Measurements from ENCODE around the gene PRPF39.
"Not testable (repeated sequence)": the region's sequence is repeated elsewhere in the genome, so short reads cannot be mapped to it uniquely, and the experiment has no call there.

DNA sequence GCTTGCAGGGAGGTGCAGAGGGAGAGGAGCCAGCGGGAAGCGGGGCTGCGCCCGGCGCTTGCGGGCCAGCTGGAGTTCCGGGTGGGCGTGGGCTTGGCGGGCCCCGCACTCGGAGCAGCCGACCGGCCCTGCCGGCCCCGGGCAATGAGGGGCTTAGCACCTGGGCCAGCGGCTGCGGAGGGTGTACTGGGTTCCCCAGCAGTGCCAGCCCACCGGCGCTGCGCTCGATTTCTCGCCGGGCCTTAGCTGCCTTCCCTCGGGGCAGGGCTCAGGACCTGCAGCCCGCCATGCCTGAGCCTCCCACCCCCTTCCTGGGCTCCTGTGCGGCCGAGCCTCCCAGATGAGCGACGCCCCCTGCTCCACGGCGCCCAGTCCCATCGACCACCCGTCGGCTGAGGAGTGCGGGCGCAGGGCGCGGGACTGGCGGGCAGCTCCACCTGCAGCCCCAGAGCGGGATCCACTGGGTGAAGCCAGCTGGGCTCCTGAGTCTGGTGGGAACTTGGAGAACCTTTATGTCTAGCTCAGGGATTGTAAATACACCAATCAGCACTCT is 3.4 kb upstream of the PRPF39 start:
- not testable (repeated sequence) for TF ChIP-seq EP300 (IDR thresholded peaks at IDR 0.05; ENCODE audit: borderline replicate concordance in 1 of 2, control insufficient read depth in 1 of 2, low read depth in 2 of 2, low read length in 2 of 2); TAF1 (IDR thresholded peaks at IDR 0.05; ENCODE audit: borderline replicate concordance, low read depth, low read length); ZNF24 (IDR thresholded peaks at IDR 0.05); SREBF1 (IDR thresholded peaks at IDR 0.05; ENCODE audit: low read length)
- TF ChIP-seq, protein P1, sequence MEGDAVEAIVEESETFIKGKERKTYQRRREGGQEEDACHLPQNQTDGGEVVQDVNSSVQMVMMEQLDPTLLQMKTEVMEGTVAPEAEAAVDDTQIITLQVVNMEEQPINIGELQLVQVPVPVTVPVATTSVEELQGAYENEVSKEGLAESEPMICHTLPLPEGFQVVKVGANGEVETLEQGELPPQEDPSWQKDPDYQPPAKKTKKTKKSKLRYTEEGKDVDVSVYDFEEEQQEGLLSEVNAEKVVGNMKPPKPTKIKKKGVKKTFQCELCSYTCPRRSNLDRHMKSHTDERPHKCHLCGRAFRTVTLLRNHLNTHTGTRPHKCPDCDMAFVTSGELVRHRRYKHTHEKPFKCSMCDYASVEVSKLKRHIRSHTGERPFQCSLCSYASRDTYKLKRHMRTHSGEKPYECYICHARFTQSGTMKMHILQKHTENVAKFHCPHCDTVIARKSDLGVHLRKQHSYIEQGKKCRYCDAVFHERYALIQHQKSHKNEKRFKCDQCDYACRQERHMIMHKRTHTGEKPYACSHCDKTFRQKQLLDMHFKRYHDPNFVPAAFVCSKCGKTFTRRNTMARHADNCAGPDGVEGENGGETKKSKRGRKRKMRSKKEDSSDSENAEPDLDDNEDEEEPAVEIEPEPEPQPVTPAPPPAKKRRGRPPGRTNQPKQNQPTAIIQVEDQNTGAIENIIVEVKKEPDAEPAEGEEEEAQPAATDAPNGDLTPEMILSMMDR (IDR thresholded peaks at IDR 0.05 in 2 of 3, conservative IDR thresholded peaks at IDR 0.05 in 1 of 3; ENCODE audit: control insufficient read depth in 2 of 3, extremely low read depth in 1 of 3, insufficient read depth in 1 of 3, low read depth in 3 of 3, low read length in 3 of 3) = not testable (repeated sequence)
